Measurements from ENCODE around the gene RPE. TPM values are rescaled to one million over a fixed set of nuclear protein-coding genes. Genes with fewer than 3 reads are reported as not detected.
A peak's percentile ranks its signal among the peaks of the same experiment; 100 is the strongest.

Gene RPE
- total RNA-seq, 1 experiment from 2014 or later = 67.8 TPM

DNA sequence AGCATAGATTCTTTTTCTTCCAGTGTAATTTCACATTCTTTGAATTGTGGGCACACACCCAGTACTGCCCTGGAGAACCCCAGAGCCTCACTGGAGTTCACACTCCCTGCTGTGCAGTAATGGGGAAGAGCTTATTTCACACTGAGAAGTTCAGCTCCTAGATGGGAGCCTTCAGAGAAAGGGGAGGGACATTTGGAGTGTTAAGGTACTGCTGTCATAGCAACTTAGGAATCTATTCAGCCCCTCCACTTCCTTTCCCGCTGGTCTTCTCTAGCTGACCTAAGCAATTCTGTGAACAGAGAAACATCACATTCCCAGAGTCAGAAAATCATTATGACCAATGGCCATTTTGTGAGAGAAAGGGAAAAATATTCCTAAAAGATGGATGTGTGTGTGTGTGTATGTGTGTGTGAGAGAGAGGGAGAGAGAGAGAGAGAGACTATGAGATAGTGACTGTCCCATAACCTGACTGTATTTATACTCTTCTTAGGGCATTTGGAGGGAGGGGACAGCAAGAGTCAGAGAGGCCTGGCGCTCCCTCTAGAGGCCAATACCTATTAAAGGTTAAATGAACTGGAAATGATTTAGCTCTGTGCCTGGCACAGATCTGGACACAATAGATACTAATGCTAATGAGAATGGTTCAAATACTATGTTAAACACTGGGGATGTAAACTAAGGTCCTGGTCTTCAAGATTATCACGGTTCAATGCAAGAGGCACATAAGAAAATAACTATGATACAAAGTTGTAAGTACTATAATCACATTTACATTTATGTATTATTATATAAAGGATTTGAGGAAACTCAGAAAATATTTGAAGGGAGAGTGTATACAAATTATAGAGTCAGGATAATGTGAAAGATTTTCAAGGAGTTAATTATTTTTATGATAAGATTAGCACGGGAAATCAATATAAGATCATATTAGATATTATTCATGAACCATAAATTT, 41.5 kb upstream of the RPE start:
- peaks cover 6% of the 10 kb centered on the region for H3K27me3 ChIP-seq (ENCODE audit: insufficient read depth, low read length)

More for the DNA sequence above, 41.5 kb upstream of the RPE start:
- H4K20me1 ChIP-seq (ENCODE audit: control insufficient read depth, insufficient read depth, insufficient read length) = no peaks in the 10 kb centered on the region
- peaks cover 20 to 25% of the 10 kb centered on the region in 2 experiments for H3K4me1 Mint-ChIP-seq
- H3K79me2 ChIP-seq (ENCODE audit: insufficient read depth, low read length) = no peaks in the 10 kb centered on the region
- no peak overlapping the region for H2BK5ac ChIP-seq (ENCODE audit: insufficient read length, low read length)
- no peaks in the 10 kb centered on the region for H3K36me3 Mint-ChIP-seq (ENCODE audit: insufficient read depth in 1 of 3, low read depth in 3 of 3)
- no peak overlapping the region for H4K5ac ChIP-seq (ENCODE audit: insufficient read length, low read depth, low read length)
- no peaks in the 10 kb centered on the region for H3K9me3 Mint-ChIP-seq
- peak; percentile 73 for DNase-seq
- H3K79me1 ChIP-seq (ENCODE audit: insufficient read depth, low read depth, low read length, poor library complexity, severe bottlenecking) = no peaks in the 10 kb centered on the region
- no peak overlapping the region for H3K27ac ChIP-seq (ENCODE audit: insufficient read length, low read depth, low read length)
- no peak overlapping the region for H2BK12ac ChIP-seq (ENCODE audit: insufficient read length, low read depth, low read length)
- H3K23me2 ChIP-seq (ENCODE audit: insufficient read length, low read depth, low read length, poor library complexity, severe bottlenecking) = no peaks in the 10 kb centered on the region
- no peak overlapping the region for H2AK5ac ChIP-seq (ENCODE audit: insufficient read length, low read length)
- H3K4me1 ChIP-seq (ENCODE audit: insufficient read depth, low read length) = no peaks in the 10 kb centered on the region
- H3K56ac ChIP-seq (ENCODE audit: insufficient read length, low read depth, low read length) = no peak overlapping the region
- no peak overlapping the region for H3K23ac ChIP-seq (ENCODE audit: insufficient read length, low read depth, low read length)
- H2BK15ac ChIP-seq (ENCODE audit: low read depth, low read length) = no peak overlapping the region
- H3K27ac Mint-ChIP-seq = peak overlapping the region in 2 of 3 experiments; percentile 26 to 71; a peak in 3 of 7 replicates
- no peak overlapping the region for H2BK20ac ChIP-seq (ENCODE audit: low read depth, low read length, poor library complexity, severe bottlenecking)
- H2AFZ ChIP-seq (ENCODE audit: low read length) = no peak overlapping the region
- H2BK120ac ChIP-seq (ENCODE audit: low read depth, low read length, poor library complexity, severe bottlenecking) = no peak overlapping the region
- no peak overlapping the region for H3K9ac ChIP-seq (ENCODE audit: extremely low read depth, insufficient read length, low read length)
- WGBS (ENCODE audit: extremely low coverage, insufficient read length, low lambda C conversion rate) = no CpG with 5 or more reads among the region's 4 CpGs
- H3T11ph ChIP-seq (ENCODE audit: low read length) = no peak overlapping the region
- no peak overlapping the region for H4K8ac ChIP-seq (replicated peaks; ENCODE audit: insufficient read length, low read depth, low read length)
- no peak overlapping the region for H3K4ac ChIP-seq (ENCODE audit: low read depth, low read length)
- no peaks in the 10 kb centered on the region for H3K9me3 ChIP-seq (ENCODE audit: control insufficient read depth, low read depth, low read length)
- H3K4me3 Mint-ChIP-seq = peak overlapping the region in 1 of 2 experiments; percentile 42; a peak in 3 of 5 replicates
- H3K14ac ChIP-seq (ENCODE audit: insufficient read depth, low read length) = no peak overlapping the region
- TF ChIP-seq, protein P1, sequence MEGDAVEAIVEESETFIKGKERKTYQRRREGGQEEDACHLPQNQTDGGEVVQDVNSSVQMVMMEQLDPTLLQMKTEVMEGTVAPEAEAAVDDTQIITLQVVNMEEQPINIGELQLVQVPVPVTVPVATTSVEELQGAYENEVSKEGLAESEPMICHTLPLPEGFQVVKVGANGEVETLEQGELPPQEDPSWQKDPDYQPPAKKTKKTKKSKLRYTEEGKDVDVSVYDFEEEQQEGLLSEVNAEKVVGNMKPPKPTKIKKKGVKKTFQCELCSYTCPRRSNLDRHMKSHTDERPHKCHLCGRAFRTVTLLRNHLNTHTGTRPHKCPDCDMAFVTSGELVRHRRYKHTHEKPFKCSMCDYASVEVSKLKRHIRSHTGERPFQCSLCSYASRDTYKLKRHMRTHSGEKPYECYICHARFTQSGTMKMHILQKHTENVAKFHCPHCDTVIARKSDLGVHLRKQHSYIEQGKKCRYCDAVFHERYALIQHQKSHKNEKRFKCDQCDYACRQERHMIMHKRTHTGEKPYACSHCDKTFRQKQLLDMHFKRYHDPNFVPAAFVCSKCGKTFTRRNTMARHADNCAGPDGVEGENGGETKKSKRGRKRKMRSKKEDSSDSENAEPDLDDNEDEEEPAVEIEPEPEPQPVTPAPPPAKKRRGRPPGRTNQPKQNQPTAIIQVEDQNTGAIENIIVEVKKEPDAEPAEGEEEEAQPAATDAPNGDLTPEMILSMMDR (conservative IDR thresholded peaks at IDR 0.05) = peak; percentile 87
- H3K4me2 ChIP-seq (ENCODE audit: insufficient read depth, insufficient read length, low read length) = no peak overlapping the region
- H3K27me3 Mint-ChIP-seq (ENCODE audit: low read depth) = peaks cover 63% of the 10 kb centered on the region
- no peak overlapping the region for H4K91ac ChIP-seq (ENCODE audit: insufficient read length, low read depth, low read length)
- no peak overlapping the region for H3K18ac ChIP-seq (ENCODE audit: insufficient read length, low read depth, low read length)

Measured in H9 (cell line).